ENCODE data around the gene GNAS-AS1.

GNAS-AS1 gene

GRCh38 chr20:58850693-58851174 is at the start of gene GNAS-AS1:
TSS of gene GNAS-AS1 (minus strand) at chr20:58850902.
- FAIRE-seq = peak; percentile 75

DNA sequence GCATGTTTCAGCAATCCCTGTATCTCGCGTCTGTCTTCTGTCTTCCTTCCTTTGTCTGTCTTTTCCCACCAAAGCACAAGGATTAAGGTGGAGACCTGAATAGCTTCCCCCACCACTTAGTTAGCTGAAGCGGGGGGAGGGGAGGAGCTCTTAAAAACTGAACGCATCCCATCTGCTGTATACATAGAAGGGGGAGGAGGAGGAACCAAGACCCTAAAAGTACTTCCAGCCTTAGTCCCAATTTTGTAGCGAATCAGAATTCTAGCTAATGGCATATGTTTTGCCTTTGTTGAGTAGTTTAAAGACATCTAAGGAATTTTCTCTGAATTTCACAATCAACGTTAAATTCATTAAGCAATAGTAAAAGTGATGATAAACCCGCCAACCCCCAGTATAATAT is 49.7 kb upstream of the GNAS-AS1 start:
- no peak for DNase-seq (ENCODE audit: extremely low spot score, insufficient read length, low read depth)
- FAIRE-seq = no peak

More at GRCh38 chr20:58850693-58851174, at the start of gene GNAS-AS1:
- peak; percentile 86 for DNase-seq (ENCODE audit: extremely low spot score, insufficient read length, low read depth)

GRCh38 chr20:58899512-58899911 is 48.8 kb upstream of the GNAS-AS1 start:
- DNase-seq (ENCODE audit: extremely low spot score, insufficient read length, low read depth) = no peak
- no peak for FAIRE-seq

DNA sequence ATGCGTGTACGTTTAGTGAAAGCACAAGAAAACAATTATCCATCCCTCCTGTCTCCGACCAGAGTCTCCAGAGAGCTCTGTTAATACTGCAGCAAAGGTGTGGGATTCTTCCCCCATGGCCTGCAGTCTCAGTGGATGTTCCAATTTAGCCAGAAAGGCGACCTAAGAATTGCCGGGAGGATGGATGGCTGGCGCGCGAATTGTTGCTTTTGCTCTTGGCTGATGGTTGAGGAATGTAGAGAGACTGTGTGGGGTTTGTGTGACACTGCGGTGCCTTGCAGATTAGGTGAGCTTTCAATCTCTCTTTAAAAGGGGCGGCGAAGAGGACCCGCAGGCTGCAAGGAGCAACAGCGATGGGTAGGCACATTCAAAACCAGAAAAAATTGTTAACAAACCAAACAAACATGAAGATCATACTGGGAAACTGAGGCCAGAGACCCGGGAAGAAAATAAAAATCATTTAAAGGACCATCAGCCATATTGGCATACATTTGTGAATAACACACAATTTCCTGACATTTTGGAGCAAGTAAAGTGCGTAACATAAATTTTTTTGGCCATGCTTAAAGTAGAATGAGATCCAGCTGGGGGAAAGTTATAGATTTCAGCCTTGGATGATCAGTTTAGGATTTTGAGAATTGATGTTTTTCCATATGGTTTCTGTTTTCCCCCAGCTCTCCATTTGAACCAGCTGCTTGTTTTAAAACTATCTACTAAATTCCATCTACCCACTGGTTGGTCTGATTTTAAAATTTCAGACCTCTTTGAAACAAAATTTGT is 48.1 kb upstream of the GNAS-AS1 start:
- DNase-seq (ENCODE audit: extremely low spot score, insufficient read length, low read depth) = no peak
- no peak for FAIRE-seq

DNA sequence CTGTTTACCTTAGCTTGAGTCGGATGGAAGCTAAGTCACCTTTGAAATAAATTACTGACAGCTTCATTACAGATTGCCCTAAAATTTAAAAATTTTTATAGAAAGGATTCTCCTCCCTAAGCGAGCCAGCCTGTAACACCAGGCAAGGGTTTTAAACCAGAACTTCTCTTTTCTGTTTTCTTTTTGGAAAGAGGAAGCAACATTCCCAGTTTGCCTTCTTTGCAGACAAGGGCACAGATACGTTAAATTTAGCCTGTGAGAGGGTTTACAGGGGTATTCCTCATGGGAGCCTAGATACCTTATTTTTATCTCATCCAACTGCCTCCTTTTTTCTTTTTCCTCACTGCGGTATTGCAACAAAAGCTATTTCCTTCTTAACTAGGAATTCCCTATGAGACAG is 46.8 kb upstream of the GNAS-AS1 start:
- DNase-seq (ENCODE audit: extremely low spot score, insufficient read length, low read depth) (no peak), FAIRE-seq (no peak)

GRCh38 chr20:58896820-58897219 is 46.1 kb upstream of the GNAS-AS1 start:
- FAIRE-seq (no peak), DNase-seq (ENCODE audit: extremely low spot score, insufficient read length, low read depth) (no peak)

GRCh38 chr20:58895448-58896180 is 44.9 kb upstream of the GNAS-AS1 start:
- DNase-seq (ENCODE audit: extremely low spot score, insufficient read length, low read depth) = no peak
- no peak for FAIRE-seq

- DNase-seq (ENCODE audit: extremely low spot score, insufficient read length, low read depth) (no peak), FAIRE-seq (no peak)
These were observed 44.1 kb upstream of the GNAS-AS1 start for GRCh38 chr20:58894652-58895447.

- DNase-seq (ENCODE audit: extremely low spot score, insufficient read length, low read depth) (no peak), FAIRE-seq (no peak)
These were observed 42.8 kb upstream of the GNAS-AS1 start for GRCh38 chr20:58893355-58894120.

- peak; percentile 54 for FAIRE-seq
- no peak for DNase-seq (ENCODE audit: extremely low spot score, insufficient read length, low read depth)
These were observed 42.2 kb upstream of the GNAS-AS1 start for GRCh38 chr20:58892932-58893224.

- DNase-seq (ENCODE audit: extremely low spot score, insufficient read length, low read depth) (no peak), FAIRE-seq (peak; percentile 70)
These were observed 41.6 kb upstream of the GNAS-AS1 start for GRCh38 chr20:58892141-58892931.

DNA sequence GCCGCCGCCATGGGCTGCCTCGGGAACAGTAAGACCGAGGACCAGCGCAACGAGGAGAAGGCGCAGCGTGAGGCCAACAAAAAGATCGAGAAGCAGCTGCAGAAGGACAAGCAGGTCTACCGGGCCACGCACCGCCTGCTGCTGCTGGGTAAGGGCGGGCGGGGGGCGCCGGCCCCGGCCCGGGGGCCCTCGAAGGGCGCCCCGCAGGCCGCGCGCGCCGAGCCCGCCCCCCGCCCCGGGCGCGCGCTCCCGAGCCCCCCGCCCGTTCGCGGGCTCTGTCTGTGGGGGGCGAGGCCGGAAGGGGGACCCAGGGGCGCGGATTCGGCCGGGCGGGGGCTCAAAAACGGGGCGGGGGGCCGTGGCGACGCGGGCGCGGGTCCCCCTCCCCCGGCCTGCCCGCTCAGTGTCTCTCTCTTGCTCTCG is 41.0 kb upstream of the GNAS-AS1 start:
- no peak for FAIRE-seq

GRCh38 chr20:58891086-58891717 is 40.5 kb upstream of the GNAS-AS1 start:
- FAIRE-seq (no peak), DNase-seq (ENCODE audit: extremely low spot score, insufficient read length, low read depth) (no peak)

More for the DNA sequence above, 41.0 kb upstream of the GNAS-AS1 start:
- DNase-seq (ENCODE audit: extremely low spot score, insufficient read length, low read depth) = no peak

DNA sequence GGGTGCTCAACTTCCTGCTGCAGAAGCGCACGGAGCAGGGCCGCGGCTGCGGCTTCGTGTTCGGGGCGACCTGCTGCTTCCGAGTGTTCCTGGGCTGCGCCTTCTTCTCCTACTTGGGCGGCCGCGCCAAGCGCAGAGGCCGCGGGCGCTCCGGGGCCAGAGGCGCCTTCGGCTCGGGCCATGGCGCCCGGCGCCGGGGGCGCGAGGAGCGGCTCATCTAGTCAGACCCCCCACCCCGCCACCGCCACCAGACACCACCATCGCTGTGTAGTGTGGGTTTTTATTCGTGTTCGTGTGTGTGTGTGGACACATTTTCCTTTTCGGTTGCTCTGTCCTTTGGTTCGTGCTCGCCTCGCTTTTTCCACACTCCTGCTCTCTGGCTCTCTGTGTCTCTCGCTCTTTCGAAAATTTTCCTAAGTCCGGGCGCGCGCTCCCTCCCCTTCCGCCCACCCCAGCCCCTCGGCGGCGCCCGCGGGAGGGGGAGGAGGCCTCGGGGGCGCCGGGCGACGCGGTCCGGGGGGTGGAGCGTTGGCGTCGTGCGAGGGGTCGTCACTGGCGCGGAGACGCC is 39.9 kb upstream of the GNAS-AS1 start:
- FAIRE-seq (peak; percentile 56), DNase-seq (ENCODE audit: extremely low spot score, insufficient read length, low read depth) (no peak)

DNA sequence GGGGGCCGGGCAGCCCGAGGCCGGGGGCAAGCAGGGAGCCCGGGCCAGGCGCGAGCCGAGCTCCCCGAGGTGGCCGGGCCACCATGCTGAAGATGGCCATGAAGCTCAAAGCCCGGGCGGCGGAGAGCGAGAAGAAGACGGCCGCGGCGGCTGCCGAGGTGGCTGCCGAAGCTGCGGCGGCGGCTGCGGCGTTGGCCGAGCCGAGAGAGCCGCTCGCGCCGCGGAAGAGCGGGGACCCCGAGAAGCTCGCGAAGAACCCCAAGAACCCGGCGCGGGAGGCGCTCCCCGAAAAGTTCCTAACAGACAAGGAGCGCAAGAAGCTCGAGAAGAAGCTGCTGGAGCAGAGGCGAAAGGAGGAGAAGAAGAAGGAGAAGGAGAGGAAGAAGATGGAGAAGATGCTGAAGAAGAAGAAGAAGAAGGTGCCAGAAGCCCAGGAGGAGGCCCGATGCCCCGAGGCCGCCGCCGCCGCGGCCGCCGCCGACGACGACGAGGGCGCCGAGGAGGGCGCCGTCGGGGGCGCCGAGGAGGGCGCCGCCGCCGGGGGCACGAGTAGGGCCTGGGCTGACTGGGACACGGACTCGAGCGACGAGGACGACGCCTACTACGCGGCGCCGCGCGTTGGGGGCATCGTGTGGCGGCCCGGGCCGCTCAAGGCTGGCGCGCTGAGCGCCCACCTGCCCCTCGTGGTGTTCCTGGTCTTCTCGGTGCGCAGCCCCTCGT is 39.3 kb upstream of the GNAS-AS1 start:
- FAIRE-seq (no peak), DNase-seq (ENCODE audit: extremely low spot score, insufficient read length, low read depth) (no peak)

DNA sequence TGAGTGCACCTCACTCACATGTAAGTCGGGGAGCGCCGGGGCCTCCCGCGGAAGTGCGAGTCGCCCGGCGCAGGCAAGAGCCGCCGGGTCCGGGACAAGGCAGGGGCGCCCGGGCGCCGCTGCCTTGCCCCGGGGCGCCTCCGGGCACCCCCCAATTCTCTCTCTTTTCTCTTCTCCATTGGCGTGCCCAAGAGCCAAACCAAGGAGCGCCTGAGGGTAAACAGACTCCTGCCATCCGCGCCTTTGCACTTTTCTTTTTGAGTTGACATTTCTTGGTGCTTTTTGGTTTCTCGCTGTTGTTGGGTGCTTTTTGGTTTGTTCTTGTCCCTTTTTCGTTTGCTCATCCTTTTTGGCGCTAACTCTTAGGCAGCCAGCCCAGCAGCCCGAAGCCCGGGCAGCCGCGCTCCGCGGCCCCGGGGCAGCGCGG is 38.6 kb upstream of the GNAS-AS1 start:
- DNase-seq (ENCODE audit: extremely low spot score, insufficient read length, low read depth) (no peak), FAIRE-seq (no peak)

DNA sequence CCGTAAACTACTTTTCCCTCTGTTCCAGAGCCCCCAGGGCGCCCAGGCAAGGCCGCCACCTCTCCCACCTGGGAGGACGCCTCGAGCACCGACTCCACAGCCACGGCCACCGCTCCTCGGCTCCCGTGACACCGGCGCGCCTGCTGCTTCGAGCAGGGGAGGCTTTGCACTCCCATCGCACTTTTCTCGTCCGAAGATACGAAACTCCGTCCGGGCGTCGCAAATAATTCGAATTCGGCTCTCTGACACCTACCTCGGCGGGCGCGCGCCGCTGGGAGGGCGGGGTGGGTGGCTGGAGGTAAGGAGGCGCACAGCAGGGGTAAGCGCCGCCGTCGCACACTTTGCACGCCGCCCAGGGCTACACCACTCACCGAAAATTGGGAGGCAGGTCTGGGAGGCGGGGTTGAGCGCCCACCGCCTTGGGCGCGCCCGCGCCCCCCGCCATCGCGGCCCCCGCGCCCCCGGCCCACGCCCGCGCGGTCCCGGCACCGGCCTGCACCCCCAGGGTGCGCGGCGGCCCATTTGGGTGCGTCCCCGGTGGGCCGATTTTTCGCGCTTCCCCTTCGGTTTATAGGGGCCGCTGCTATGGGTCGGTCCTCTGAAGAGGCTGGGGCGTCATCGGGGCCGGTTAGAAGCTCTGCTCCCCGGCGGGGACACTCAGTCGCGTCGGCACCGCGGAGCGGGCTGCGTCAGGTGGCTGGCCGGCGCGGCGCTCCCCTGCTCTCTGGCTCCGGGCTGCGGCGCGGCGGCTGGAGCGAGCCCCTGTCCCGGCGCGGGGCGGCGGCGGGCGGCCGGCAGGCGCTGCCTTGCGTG is 38.0 kb upstream of the GNAS-AS1 start:
- DNase-seq (ENCODE audit: extremely low spot score, insufficient read length, low read depth) = peak; percentile 73
- peak; percentile 70 for FAIRE-seq
